Measurements from ENCODE around the gene GLB1L3.

The GLB1L3 gene

DNA sequence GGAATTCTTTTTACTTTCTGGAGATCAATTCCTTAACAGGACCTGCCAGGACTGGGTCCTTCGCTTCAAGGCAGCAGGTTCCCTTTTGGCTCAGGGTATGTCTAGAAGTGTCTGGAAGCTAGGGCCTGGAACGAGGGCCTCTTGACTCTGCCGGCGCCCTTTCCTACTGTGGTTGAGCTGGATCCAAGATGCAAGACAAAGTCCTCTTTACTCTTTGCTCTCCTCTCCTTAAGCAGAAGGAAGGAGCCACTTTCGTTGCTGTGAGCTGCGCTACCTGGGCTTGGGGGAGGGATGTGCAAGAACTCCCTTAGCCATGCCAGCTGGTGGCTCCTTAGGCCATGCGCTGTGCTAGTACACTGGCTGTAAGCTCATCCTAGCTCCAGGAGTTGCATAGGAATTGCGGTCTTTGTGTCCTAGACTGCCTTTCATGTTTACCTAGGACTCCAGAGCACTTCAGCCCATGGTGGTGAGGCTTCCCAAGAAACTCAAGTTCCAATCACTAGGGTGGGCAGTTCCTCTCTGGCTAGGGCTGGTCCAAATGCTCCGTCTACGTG is 73.7 kb downstream of the GLB1L3 start:
- Histone ChIP-seq H3K4me3 (replicated peaks; ENCODE audit: low read depth, low read length) (peak overlapping the region; percentile 3), H3K27me3 (replicated peaks; ENCODE audit: control insufficient read depth, insufficient read depth, low read length) (no peaks in the 10 kb centered on the region), H3K36me3 (ENCODE audit: control insufficient read depth, insufficient read depth, low read length) (no peaks in the 10 kb centered on the region)
- no peak for DNase-seq (ENCODE audit: extremely low read depth, insufficient read length)
- no peak for TF ChIP-seq CTCF (IDR thresholded peaks at IDR 0.05; ENCODE audit: insufficient read depth, low read length, poor library complexity, severe bottlenecking)

DNA sequence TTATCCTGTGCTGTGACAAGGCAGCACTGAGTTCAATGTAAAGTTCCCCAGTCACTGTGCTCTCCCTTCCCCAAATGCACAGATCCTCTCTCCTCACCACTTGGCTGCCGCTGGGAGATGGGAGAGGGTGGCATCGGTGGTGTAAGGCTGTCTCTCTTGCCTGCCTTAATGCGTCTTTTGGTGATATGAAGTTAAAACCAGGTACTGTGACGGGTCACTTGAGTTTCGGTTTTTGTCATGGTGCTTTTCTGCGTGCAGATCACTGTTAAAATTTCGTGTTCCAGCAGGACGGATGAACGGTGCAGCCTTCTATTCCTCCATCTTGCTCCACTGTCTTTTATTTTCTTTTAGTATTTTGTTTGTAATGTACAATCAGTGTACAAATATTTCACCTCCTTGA is 74.2 kb downstream of the GLB1L3 start:
- DNase-seq (ENCODE audit: extremely low read depth, insufficient read length), result no peak
- no peak for TF ChIP-seq CTCF (IDR thresholded peaks at IDR 0.05; ENCODE audit: insufficient read depth, low read length, poor library complexity, severe bottlenecking)
- H3K4me3 ChIP-seq (replicated peaks; ENCODE audit: low read depth, low read length), result peak overlapping the region; percentile 3
- H3K27me3 ChIP-seq (replicated peaks; ENCODE audit: control insufficient read depth, insufficient read depth, low read length), result no peaks in the 10 kb centered on the region
- no peaks in the 10 kb centered on the region for H3K36me3 ChIP-seq (ENCODE audit: control insufficient read depth, insufficient read depth, low read length)

DNA sequence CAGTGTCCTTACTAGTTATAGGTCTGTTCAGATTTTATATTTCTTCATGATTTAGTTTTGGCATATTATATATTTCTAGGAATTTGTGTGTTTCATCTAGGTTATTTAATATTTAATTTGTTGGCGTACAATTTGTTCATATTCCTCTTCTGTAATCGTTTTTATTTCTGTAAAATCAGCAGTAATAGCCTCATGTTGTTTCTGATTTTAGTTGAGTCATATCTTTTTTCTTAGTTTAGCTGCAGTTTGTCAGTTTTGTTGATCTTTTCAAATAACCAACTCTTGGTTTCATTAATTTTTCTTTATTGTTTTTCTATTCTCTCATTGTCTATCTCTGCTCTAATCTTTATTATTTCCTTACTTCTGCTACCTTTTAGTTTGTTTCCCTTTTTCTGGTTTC is 75.9 kb downstream of the GLB1L3 start:
- TF ChIP-seq CTCF (IDR thresholded peaks at IDR 0.05; ENCODE audit: insufficient read depth, low read length, poor library complexity, severe bottlenecking), result no peak
- no peaks in the 10 kb centered on the region for H3K36me3 ChIP-seq (ENCODE audit: control insufficient read depth, insufficient read depth, low read length)
- DNase-seq (ENCODE audit: extremely low read depth, insufficient read length), result no peak
- no peaks in the 10 kb centered on the region for H3K27me3 ChIP-seq (replicated peaks; ENCODE audit: control insufficient read depth, insufficient read depth, low read length)
- no peak overlapping the region for H3K4me3 ChIP-seq (replicated peaks; ENCODE audit: low read depth, low read length)

DNA sequence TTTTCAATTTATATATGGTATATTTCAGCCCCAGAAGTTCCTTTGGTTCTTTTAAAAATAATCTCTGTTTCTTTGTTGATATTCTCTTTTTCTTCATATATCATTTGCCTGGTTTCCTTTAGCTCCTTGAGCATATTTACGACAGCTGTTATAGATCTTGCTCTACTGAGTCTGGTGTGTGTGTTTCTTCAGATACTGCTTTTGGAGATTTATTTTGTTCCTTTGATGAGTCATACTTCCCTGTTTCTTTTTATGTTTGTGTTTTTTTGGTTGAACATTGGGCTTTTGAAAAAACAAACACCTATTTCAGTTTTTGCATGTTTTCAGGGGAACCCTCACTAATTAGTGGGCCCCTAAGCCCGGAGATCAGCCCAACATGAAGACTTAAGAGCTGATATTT is 79.0 kb downstream of the GLB1L3 start:
- Histone ChIP-seq H3K27me3 (replicated peaks; ENCODE audit: control insufficient read depth, insufficient read depth, low read length) (no peaks in the 10 kb centered on the region), H3K36me3 (ENCODE audit: control insufficient read depth, insufficient read depth, low read length) (no peaks in the 10 kb centered on the region), H3K4me3 (replicated peaks; ENCODE audit: low read depth, low read length) (no peak overlapping the region)
- TF ChIP-seq CTCF (IDR thresholded peaks at IDR 0.05; ENCODE audit: insufficient read depth, low read length, poor library complexity, severe bottlenecking), result no peak
- DNase-seq (ENCODE audit: extremely low read depth, insufficient read length), result no peak

DNA sequence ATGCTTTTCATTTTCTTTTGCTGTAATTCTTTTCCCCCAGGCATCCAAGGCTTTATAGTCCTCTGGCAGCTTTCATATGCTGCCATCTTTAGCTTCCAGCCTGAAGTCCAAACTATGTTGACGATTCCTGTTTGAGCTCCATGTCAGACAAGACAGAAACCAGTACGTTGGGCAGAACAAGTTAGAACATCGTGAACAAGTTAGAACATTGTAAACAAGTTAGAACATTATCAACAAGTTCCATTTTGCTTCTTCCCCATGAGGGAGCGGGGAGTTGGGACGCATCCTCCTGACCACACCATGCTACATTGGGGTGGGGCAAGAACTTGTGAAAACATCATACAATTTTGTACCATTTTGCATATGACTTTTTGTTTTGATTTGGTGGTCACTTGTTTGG is 79.5 kb downstream of the GLB1L3 start:
- TF ChIP-seq CTCF (IDR thresholded peaks at IDR 0.05; ENCODE audit: insufficient read depth, low read length, poor library complexity, severe bottlenecking), result no peak
- no peak for DNase-seq (ENCODE audit: extremely low read depth, insufficient read length)
- Histone ChIP-seq H3K4me3 (replicated peaks; ENCODE audit: low read depth, low read length) (no peak overlapping the region), H3K36me3 (ENCODE audit: control insufficient read depth, insufficient read depth, low read length) (no peaks in the 10 kb centered on the region), H3K27me3 (replicated peaks; ENCODE audit: control insufficient read depth, insufficient read depth, low read length) (no peaks in the 10 kb centered on the region)

Measured in GM06990 (cell line).